ENCODE data around the gene NBAS.
"Not testable (repeated sequence)": the region's sequence is repeated elsewhere in the genome, so short reads cannot be mapped to it uniquely, and the experiment has no call there.

Gene NBAS

GRCh38 chr2:15559379-15560139, 1.6 kb downstream of the NBAS start:
- DNase-seq (ENCODE audit: low read depth in 2 of 2): no peak

DNA sequence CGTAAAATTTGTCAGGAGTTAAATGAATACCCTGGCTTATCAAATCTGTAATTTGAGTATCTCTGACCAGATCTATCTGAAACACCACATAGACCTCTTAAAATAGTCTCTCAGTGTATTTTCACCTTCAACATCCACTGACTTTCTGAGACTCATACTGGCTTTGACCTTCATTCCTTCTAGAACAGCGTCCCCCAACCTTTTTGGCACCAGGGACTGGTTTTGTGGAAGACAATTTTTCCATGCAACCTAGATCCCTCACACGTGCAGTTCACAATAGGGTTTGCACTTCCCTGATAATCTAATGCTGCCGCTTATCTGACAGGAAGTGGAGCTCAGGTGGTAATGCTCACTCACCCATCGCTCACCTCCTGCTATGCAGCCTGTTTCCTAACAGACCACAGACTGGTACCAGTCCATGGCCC, 3.2 kb downstream of the NBAS start:
- DNase-seq (ENCODE audit: low read depth in 2 of 2): no peak

DNA sequence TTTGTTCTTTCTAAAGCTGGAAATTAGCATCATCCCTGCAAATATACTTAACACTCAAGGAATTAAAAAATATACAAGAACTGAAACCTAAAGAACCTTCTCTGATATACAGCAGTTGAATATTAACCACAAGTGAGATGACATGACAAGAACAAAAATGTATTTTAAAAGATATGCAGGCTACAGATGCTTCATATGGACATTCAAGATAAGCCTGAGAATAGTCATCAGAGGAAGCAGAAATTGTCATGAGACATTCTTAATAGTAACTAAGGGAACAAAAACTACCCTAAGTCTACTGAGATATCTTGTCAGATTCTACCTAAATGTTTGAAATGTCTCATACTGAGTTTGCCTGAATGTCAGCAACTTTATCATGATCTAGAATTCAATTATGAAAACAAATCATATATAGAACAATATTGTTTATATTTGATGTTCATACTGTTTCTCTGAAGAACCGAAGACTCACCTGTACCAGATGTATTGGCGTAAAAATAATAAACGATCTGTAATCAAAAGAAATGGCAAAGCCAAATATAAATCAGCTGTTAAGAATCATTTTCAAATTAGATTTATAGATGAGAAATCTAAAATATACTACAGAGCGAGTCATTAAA, 4.7 kb downstream of the NBAS start:
- DNase-seq (ENCODE audit: low read depth in 2 of 2): no peak

- no peak for DNase-seq (ENCODE audit: low read depth in 2 of 2)
Observed at GRCh38 chr2:15555760-15556193, 5.4 kb downstream of the NBAS start.

- peak; percentile 21 for DNase-seq (ENCODE audit: low read depth in 2 of 2)
Observed at GRCh38 chr2:15554525-15555218, 6.5 kb downstream of the NBAS start.

DNA sequence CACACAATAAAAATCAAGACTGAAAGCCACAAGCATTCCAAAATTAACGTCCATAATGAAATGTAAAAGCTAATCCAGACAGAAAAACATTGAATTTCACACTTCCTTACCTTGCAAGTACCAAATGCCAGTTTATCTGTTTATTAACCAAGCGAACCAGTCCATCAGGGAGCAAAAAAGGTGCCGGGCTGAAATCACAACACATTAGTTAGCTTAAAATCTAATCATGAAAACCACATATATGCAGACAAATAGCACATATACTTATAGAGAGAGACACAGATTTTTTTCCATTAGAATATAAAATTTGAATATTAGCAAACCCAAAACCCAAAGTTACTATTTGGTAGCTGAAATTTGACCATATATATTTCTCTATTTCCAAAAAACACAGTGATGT, 7.2 kb downstream of the NBAS start:
- no peak for DNase-seq (ENCODE audit: low read depth in 2 of 2)

DNA sequence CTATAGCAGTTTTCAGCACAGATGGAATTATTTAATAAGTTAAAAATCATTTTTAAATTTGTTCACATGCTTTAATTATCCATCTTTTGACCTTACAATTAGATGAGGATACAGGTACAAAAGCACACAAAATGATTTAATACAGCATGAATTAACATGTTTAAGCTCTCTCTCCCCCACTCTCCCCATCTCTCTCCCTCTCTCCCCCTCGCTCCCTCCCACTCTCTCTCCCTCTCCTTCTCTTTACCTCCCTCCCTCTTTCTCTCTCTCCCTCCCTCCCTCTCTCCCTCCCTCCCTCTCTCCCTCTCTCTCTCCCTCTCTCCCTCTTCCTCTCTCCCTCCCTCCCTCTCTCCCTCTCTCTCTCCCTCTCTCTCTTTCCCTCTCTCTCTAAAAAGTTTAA, 7.6 kb downstream of the NBAS start:
- no peak for DNase-seq (ENCODE audit: low read depth in 2 of 2)

DNA sequence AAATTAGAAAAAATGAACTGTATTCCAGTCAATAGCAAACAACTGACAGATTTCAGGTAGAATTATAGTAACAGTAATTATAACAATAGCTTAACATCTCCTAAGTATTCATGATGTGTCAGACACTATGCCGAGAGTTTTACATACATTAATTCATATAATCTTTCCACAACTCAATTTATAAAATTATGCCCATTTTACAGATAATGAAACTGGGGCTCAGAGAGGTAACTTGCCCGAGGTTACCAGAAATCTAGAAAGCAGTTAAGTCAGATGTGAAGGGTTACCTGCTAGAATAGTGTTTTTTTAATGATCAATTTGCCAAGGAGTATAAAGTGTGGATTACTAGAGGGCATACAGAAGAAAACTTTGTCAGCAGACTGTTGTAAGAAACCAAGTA, 12.2 kb downstream of the NBAS start:
- no peak for DNase-seq (ENCODE audit: low read depth in 2 of 2)

- DNase-seq (ENCODE audit: low read depth in 2 of 2): no peak
Observed at GRCh38 chr2:15547115-15547876, 13.8 kb downstream of the NBAS start.

GRCh38 chr2:15546297-15547098, 14.6 kb downstream of the NBAS start:
- DNase-seq (ENCODE audit: low read depth in 2 of 2): no peak

GRCh38 chr2:15544227-15544626, 16.9 kb downstream of the NBAS start:
- DNase-seq (ENCODE audit: low read depth in 2 of 2): no peak

DNA sequence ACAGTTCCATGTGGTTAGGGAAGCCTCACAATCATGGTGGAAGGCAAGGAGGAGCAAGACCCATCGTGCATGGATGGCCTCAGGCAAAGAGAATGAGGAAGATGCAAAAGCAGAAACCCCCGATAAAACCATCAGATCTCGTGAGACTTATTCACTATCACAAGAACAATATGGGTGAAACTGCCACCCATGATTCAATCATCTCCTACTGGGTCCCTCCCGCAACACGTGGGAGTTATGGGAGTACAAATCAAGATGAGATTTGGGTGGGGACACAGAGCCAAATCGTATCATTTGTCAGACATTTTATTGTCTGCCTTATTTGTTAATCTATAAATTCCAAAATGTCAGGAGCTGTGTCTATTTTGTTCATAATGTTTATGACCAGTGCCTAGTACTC, 17.6 kb downstream of the NBAS start:
- no peak for DNase-seq (ENCODE audit: low read depth in 2 of 2)

- no peak for DNase-seq (ENCODE audit: low read depth in 2 of 2)
Observed at GRCh38 chr2:15543053-15543452, 18.1 kb downstream of the NBAS start.

GRCh38 chr2:15542269-15542668, 18.9 kb downstream of the NBAS start:
- DNase-seq (ENCODE audit: low read depth in 2 of 2): not testable (repeated sequence)

DNA sequence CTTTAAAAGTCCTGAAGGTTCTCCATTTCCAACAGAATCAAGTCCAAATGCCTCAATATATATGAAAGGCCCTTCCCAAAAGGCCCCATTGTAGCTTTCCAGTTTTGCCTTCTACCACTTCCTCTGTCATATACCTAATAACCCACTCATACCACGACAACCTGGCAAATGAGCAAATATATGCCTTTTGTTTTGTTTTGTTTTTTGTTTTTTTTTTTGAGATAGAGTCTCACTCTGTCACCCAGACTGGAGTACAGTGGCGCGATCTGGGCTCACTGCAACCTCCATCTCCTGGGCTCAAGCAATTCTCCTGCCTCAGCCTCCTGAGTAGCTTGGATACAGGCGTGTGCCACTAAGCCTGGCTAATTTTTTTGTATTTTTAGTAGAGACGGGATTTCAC, 20.6 kb downstream of the NBAS start:
- DNase-seq (ENCODE audit: low read depth in 2 of 2): not testable (repeated sequence)

DNA sequence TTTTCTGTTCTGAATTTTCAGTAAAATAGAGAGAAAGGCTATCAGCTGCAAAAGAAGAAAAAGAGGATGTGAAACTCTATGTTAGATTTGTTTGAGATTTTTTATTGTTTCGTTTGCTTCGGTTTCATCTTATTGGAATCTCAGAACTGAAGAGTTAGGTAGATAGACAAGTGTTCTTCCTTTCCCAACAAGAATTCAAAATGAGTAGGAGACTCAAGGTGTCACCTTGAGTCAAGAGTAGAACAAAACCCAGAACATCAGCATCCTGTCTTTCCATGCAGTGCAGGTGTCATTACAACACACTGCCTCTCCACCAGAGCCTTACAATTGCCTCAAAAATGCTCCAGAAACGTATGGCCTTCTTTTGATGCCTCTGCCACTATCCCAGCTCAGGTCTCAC, 21.1 kb downstream of the NBAS start:
- no peak for DNase-seq (ENCODE audit: low read depth in 2 of 2)

GRCh38 chr2:15538792-15539191, 22.3 kb downstream of the NBAS start:
- no peak for DNase-seq (ENCODE audit: low read depth in 2 of 2)

DNA sequence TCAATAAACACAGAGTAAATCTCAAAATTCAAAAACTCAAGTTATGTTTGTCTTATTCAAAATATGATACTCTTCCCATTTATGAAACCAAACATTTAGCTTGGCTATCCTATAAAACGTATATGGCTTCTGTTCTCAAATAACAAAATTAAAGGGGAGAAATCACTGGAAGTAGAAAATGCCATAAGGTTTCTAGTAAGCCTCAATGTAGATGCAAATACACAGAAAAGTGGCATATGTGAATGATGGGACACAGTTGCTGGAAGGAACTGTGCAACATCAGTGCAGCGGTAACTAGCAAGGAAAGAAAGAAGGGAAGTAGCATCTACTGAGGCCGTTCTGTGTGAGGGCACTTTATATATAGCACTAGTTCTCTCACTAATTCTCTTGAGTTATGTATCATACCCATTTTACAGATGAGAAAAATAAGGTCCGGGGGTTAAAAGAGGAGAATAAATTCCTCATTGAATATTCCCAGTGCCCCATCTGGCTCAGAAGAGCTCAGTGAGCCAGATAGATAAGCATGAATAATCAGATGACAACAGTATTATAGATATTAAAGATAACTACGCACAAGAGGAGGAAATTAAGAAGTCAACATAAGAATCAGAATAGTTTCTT, 27.2 kb downstream of the NBAS start:
- no peak for DNase-seq (ENCODE audit: low read depth in 2 of 2)

GRCh38 chr2:15532996-15533395, 28.1 kb downstream of the NBAS start:
- DNase-seq (ENCODE audit: low read depth in 2 of 2): no peak

DNA sequence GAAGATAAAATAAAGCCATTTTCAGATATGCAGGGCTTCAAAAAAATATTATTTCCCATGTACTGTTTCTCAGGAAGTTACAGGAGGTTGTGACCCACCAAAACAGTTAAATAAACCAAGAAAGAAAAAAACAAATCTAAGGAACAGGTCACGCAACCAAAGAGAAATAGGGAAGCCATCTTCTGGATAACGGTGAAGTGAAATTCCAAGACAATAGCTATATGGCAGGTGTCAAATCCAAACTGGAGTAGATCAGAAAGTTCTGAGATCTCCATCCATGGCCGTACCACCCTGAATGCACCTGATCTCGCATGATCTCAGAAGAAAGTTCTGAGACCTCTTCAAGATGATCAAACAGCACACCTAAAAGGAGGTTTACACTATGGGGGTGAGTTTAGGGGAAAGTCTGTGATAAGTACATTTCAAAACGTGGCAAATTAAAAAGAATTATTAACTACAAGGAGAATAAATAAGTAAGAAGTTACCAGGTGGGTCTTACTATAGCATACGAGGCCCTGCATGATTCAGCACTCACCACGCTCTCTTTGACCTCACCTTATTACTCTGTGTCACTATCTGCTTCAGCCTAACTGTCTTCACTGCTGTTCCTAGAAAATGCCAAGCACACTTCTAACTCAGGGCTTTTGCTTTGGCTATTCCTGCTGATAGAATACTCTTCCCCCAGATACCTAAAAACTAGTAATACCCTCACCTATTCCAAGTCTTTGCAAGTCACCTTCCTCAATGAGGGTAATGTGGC, 29.9 kb downstream of the NBAS start:
- DNase-seq (ENCODE audit: low read depth in 2 of 2): no peak
